ENCODE measurements around the gene FARP2.
"Not testable (repeated sequence)": the region's sequence is repeated elsewhere in the genome, so short reads cannot be mapped to it uniquely, and the experiment has no call there.

- not testable (repeated sequence) for TF ChIP-seq POLR2A, CTCF (IDR thresholded peaks at IDR 0.05)
Observed at GRCh38 chr2:241373906-241374305, 17.8 kb downstream of the FARP2 start.

Data from lower leg skin (tissue), 3 donors.